GM18519 (cell line): ENCODE measurements around the gene SLC24A4.

Source experiments
- ATAC-seq: cut with Tn5 transposase; IDR thresholded peaks from one replicate; pipeline ENCODE4 v1.9.1; 2021; ENCODE audit warnings: mild to moderate bottlenecking, moderate library complexity; ENCODE audit not compliant: unreplicated experiment, low FRiP score

SLC24A4 gene

GRCh38 chr14:92453691-92454090, 130.7 kb downstream of the SLC24A4 start:
- no peak for ATAC-seq

GRCh38 chr14:92455231-92455630, 132.3 kb downstream of the SLC24A4 start:
- no peak for ATAC-seq

GRCh38 chr14:92456215-92457015, 133.4 kb downstream of the SLC24A4 start:
- no peak for ATAC-seq

DNA sequence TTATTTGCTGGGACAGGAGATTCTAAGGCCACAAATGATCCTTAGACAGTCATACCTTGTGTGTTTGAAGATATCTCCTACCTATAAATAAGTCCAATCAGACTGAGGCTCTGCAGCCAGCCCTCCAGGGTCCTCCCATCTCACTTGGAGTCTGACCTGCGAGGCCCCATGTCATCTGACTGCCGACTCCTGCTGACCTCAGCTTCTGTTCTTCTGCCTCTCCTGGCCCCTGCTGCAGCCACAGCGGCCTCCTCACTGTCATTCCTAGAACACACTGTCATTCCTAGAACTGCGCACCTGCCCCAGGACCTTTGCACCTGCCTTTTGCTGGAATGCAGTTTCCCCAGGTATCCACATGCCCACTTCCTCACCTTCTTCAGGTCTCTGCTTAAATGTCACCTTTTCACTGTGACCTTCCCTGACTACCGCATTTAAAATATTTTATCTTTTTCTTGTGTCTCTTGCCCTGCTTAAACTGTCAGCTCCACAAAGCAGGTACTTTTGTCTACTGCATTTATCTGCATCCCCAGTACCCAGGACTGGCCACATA, 134.1 kb downstream of the SLC24A4 start:
- ATAC-seq: no peak

GRCh38 chr14:92458136-92459029, 135.4 kb downstream of the SLC24A4 start:
- no peak for ATAC-seq

DNA sequence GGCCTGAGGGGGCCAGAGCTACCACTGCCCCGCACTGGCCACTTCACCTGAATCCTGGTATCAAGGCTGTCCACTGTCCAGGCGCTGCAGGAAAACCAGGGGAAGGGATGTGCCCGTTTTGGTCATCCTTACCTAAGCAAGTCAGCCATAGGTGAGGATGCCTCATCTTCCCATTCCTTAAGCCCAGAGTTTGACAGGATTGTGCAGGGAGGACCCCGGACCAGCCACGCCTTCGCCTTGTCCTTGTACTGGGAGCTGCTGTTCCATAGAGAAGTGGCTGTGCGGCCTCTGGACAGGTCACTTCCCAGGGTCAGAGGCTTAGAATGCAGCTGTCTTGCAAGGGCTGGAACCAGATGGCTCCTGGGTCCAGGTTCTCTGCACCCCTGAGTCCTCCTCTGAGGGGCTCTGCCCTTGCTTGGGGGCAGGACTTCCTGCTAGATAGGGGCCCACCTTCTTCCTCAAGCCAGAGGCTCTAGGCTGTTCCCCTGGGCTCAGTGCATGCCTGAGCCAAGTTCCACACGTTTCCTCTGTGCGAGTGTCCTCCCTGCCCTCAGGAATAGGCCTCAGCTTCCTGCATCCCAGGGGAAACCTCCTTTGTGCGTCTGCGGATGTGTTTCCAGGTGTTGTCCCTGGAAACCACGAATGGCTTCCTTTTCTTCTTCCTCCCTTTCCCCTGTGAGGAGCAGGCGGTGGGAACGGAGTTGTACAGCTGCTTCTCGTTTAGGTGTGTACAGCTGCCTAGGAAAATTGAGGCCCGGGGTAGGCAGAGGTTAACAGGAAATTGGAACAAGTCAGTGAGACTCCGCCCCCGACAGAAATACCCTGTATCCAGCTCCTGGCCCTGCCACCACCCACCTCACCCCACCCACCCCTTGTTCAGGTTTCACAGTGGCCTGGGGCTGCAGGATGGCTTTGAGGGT, 136.3 kb downstream of the SLC24A4 start:
- no peak for ATAC-seq

DNA sequence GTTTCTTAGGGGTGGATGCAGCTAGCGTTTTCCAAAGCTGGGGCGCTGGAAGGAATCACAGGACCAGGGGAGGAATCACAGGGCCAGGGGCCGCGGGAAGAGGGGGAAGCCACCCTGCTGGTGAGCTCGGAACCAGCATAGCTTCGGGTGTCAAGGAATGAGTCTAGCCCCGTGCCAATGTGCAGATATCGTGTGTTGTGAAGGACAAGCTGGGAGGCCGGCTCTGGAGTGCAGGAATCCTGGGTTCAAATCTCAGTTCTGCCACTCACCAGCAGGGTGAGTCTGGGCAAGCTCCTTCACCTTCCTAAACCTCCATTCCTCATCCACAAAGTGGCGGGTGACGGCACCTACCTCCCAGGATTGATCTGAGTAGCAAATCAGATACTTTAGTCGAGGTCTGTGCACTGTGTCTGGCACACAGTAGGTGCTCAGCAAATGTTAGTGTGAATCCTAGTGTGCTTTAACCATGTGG, 137.0 kb downstream of the SLC24A4 start:
- no peak for ATAC-seq

GRCh38 chr14:92460541-92460915, 137.6 kb downstream of the SLC24A4 start:
- no peak for ATAC-seq

DNA sequence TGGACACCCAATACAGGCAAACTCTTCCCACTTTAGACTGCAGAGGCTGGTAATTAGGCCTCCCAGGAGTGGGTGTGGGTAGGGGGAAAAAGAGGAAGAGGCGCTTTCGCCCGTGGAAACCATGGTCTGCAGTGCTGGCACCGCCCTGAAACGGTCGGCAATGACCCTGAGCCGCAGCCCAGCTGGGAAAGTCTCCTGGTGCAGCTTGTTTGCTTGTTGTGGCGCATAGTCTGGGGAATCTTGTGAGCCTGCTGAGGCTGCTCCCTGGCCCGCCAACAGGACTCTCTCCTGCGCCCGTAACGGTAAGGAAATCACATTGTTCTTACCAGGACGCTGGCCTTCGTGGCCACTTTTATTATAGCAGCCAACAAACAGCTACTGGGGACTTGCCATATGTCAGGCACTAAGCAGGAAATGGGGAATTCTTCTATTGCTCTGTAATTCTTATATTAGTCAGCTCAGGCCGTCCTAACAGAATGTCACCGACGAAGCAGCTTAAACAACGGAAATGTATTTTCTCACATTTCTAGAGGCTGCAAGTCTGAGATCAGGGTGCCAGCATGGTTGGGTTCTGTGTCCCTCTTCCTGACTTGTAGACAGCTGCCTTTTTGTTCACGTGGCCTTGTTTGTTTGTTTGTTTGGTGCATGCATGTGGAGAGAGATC, 138.1 kb downstream of the SLC24A4 start:
- no peak for ATAC-seq

GRCh38 chr14:92461891-92462290, 138.9 kb downstream of the SLC24A4 start:
- no peak for ATAC-seq

DNA sequence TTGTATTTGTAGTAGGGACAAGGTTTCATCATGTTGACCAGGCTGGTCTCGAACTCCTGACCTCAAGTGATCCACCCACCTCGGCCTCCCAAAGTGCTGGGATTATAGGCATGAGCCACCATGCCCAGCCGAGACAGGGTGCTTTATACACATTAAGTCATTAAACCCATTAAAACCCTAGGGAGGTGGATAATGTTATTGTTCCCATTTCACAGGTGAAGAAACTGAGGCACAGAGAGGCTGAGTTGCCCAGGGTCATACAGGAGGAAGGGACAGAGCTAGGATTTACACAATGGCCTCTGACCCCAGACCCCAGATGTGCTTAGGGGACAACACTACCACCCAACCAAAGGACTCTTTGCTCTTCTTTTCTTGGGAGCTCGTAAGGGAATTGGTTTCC, 139.6 kb downstream of the SLC24A4 start:
- ATAC-seq: no peak

DNA sequence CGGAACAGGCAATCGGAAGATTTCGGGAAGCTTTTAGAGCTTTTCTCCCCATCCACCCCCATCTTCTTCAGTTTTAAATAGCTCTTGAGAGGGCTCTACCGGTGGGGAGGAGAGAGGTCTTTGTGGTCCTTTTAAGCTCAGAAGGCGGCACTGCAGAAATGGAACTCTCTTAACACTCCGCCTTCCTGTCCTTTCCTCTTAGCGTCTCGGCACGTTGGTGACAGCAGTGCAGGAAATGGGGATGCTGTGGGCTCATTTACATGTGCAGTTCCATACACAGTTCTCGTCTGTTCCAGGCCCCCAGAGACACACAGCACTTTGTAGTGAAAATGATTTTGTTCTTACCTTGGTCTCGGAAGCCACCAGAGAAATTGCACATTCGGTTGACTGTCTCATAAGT, 140.2 kb downstream of the SLC24A4 start:
- no peak for ATAC-seq

GRCh38 chr14:92464156-92464555, 141.2 kb downstream of the SLC24A4 start:
- no peak for ATAC-seq

DNA sequence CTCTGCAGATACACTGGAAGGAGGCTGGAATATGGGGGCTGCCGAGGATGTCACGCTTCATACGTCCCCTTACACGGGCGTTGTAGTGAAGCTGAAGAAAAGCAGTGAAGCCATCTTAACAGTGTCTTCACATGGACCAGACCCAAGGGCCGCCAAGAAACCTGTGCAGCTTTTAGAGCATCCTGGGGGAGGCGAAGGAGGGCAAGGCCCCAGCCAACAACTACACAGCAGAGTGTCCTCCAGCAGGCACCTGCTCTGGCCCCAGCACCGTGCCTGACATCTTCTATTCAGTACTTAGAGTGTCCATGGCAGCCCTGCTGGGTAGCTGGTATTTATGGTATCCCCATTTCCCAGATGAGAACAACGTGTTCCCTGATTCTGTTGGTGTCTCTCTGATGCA, 141.8 kb downstream of the SLC24A4 start:
- ATAC-seq: no peak

- ATAC-seq: no peak
Observed at GRCh38 chr14:92465353-92466055, 142.5 kb downstream of the SLC24A4 start.

GRCh38 chr14:92466059-92466458, 143.1 kb downstream of the SLC24A4 start:
- no peak for ATAC-seq

DNA sequence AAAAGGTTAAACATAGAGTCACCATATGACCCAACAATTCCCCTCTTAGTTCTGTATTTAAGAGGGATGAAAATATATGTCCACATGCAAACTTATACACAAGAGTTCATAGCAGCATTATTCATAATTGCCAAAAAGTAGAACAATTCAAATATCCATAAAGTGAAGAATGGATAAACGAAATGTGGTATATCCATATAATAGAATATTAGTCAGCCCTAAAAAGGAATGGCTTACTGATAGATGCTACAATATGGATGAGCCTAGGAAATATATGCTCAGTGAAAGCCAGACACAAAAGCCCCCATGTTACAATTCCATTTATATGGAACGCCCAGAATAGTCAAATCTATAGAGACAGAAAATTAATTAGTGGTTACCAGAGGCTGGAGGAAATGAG, 146.6 kb downstream of the SLC24A4 start:
- no peak for ATAC-seq

DNA sequence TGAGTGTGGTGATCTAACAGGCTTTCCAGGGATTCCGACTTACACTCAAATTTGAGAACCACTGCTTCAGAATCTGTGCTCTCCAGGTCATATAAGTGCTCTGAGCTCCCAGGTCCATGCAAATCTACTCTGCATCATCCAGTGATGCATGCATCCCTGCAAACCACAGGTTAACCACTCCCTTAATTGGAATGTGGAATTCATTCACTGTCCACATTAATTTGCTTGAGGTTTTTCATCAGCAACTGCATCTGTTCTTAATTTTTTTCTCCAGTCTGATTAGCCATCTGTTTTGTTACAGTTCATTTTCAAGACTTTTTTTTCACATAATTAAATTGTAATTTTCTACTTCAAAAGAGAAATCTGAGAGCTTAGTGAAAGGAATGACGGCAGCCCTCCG, 147.2 kb downstream of the SLC24A4 start:
- no peak for ATAC-seq

GRCh38 chr14:92470811-92471210, 147.8 kb downstream of the SLC24A4 start:
- ATAC-seq: no peak
